Forelimb muscle (tissue), 1 donor: ENCODE results near the gene SPRR1A. TPM values are rescaled to one million over a fixed set of nuclear protein-coding genes. Genes with fewer than 3 reads are reported as not detected.

ENCODE experiments used
- DNase-seq: peaks from one replicate; pipeline ENCODE4 v3.0.0-alpha.2; 2013; ENCODE audit warnings: low read depth
- polyA plus RNA-seq: library from polyadenylated mRNA; unstranded; fragments of 120-200 nt; gene quantifications from one replicate; pipeline ENCODE4 v1.2.1, GENCODE V29; 2013; ENCODE audit not compliant: insufficient read length

SPRR1A gene, protein sequence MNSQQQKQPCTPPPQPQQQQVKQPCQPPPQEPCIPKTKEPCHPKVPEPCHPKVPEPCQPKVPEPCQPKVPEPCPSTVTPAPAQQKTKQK
- not detected for polyA plus RNA-seq

DNA sequence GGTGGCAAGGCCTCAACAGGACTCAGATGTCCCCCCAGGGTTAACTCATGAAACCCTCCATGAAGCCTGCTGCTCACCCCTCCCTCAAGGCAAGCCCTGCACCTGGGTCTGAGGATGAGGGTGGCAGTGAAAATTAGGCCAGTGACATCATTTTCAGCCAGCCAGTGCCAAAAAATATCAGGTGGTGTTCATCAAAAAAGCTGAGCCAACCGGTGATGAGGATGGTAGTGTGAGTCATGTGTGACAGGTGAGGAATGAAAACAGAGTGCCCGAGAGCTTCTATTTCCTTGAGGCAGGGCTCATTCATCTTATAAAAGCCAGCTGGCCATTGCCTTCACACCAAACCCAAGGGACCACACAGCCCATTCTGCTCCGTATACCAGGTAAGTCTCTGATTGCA, at the start of gene SPRR1A:
Gene SPRR1A (plus strand): TSS at position 339 of the 400 bp plus-strand sequence. CDS start 1,150 bp downstream, outside the sequence.
- no peak for DNase-seq

DNA sequence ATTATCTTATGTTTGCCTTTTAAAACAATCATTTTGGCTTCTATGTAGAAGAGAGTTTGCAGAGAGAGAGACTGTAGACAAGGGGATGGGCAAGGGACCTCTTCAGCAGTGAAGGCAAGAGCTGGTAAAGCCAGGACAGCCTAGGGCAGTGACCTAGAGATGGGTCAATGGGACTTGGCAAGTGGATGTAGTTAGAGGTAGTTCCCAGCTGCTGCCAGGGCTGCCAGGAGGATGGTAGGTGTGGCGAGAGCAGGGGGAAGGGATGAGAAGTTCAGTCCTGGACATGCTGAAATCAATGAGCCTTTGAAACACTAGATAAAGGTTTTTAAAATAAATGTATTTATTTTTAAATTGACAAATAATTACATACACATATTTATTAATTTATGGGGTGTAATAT, 43.3 kb upstream of the SPRR1A start:
- no peak for DNase-seq

DNA sequence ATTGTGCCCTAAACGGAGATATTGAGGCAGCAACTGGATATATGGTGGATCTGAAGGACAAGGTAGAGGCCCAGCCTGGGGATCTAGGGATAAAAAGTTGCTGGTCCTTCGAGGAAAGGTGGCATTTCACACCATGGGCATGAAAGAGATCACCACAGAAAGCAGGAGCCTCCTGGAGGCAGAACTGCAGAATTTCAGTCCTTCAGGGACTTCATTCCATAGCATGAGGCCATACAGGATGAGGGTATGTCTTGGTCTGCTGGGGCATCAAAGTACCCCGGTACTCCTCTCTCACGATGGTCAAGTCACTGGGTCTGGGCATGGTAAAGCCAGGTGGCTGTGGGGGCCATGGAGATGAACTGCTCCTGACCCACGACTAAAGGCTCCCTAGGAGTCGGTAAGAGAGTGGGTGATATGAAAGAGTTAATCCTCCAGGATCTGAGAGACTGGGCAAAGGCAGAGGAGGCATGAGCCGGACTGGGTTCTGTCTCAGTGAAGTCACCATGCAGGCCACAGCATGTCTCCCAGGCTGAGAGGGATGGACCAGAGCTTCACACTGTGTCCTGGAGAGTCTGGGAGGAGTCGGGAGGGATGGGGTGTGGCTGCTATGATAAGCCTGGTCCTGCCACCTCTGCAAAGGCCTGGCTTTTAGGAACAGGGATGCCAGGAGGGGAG, 42.7 kb upstream of the SPRR1A start:
- DNase-seq, result no peak

DNA sequence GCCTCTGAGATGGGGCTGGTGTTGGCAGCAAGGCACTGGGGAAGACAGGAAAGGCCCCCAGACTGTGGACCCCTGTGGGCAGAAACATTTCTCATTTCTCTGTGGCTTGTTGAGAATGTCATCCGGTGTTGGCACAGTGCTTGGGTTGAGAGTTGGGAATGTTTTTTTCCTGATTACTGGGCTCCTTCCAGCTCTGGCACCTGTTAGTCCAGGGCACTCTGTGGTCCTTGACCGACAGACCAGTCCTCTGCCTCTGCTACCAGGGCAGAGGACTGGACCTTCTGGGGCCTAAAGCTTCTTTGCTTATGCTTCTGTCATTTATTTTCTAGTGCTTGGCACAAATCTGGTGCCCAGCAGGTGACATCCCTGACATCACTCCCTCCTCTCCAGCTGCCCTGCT, 41.7 kb upstream of the SPRR1A start:
- no peak for DNase-seq

DNA sequence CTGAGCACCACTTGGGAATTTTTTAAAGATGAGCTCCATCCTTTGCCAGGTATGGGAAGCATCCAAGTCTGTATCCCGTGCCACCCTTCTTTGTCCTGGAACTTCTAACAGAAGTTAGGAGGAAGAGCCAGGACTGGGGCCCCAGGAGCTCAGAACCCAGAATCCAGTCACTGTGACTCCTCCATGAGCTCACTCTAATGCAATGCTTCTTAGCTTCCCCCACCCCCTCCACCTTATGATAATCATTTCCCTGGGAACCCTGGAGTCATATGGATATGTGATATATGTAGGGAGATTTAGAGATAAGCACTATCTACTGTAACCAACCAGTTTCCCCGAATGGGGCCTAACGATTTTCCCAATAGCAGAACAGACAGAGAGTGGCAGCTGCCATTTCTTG, 37.6 kb upstream of the SPRR1A start:
- DNase-seq, result no peak

DNA sequence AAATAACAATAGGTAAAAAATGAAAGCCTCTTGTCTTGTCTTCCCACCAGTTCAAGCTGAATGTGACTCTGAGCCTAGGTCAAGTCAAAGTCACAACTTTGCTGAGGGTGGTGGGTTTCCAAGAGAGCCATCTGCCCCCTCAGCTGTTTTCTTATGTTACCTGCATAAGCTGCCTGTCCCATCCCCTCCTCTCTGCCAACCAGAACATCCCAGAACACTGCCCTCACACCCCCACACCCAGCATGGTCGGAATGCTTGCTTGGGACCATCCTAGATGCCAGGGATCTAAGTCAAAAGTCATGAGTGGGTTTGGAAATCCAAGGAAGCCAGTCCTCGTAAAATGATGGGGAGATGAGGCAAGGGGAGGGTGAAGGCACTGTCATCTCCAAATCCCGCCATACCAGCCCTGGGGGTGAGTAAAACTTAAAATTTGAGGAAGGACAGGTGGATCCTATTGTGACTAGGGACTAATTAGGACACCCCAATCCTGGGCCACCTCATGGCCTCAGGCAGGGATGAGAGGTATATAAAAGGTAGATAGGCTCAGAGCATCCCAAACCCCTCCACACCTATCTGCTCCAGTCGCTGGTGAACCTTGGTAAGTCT, 37.1 kb upstream of the SPRR1A start, which contains the start of gene SPRR5:
Gene SPRR5 (plus strand): TSS at position 556 of the 606 bp plus-strand sequence. CDS start 1,349 bp downstream, outside the sequence.
- DNase-seq, result no peak

DNA sequence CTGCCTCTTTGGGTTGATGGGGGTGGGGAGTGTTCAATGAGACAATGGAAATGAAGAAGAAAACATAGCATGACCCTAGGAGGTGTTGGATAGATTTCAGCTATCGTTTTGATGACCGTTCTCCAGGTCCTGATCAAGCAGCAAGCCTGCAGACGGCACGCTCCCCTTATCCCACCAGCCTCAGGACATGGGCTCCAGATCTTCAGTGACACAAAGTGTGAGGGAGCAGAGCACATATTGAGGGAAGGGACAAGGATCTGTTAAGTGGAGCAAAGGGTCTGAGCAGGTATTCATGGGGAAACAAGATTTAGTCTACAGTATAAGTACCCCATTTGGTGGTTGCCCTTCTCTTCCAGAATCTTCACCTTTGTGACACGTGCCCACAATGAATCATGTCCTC, 32.2 kb upstream of the SPRR1A start:
- DNase-seq, result no peak

DNA sequence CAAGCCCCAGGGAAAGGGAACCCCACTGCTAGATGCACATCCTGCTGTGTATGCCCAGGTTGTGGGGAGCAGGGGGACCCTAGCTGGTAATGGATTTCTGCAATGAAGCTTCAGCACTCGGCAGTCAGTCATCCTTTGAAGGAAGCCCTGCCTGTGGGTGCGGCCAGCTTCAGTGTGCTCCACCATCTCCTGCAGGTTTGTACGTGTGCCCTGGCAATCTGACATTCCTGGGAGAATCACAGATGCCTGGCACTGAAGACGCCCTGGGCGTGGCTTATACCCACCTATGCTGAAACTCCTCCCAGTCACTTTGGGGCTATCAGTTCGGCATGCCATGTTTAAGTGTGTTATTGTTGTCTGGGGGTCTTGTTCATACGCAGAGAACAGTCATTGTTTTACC, 30.1 kb upstream of the SPRR1A start:
- DNase-seq, result no peak

DNA sequence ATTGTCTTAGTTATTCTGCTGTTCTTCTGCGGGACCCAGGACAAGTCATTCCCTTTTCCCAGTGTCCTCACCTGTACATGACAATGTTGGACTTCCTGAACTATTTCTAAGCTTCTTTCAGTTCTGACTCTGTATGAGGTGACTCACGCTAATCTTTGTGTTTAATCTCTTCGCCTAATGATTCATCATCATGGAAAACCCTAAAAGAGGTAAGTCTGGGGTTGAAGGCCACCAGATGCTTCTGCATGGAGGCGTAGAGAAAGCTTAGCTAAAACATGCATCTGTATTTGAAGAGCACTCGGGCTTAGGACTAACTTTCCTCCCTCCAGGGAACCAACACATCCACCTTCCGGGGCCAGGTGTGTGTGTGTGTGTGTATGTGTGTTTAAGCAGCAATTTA, 29.4 kb upstream of the SPRR1A start:
- DNase-seq, result no peak

DNA sequence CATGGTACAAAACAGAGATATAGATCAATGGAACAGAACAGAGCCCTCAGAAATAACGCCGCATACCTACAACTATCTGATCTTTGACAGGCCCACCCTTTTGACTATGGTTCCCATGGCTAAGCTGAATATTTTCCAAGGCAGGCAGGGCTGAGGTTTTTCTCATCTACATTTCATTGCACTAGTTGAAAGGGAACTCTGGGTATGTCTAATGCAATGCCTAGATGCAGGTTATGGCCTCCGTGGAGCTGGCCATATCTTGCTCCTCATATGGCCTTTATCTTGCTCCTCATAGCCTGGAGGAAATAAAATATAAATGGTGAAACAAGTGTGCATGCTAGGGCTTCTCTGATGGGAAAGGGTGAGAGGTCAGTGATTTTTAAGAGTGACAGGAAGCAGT, 26.3 kb upstream of the SPRR1A start:
- DNase-seq, result no peak

DNA sequence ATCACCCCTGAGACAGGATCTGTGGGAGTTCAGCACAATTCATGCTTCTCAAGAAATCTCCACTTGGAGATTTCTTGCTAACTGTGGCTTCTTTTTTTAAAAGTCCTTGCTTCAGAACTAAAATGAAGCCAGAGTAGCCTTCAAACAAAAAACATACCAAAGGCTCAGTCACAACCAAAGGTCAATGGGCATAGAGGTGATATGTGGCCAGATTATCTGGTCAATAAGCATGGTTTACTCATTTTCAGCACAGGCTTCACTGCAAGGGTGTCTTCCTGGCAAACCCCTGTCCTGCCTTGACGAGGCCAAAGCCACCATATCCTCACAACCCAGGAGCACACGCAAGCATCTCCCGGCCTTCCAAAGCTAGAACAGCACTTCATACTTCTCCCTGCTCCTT, 24.6 kb upstream of the SPRR1A start:
- DNase-seq, result no peak

DNA sequence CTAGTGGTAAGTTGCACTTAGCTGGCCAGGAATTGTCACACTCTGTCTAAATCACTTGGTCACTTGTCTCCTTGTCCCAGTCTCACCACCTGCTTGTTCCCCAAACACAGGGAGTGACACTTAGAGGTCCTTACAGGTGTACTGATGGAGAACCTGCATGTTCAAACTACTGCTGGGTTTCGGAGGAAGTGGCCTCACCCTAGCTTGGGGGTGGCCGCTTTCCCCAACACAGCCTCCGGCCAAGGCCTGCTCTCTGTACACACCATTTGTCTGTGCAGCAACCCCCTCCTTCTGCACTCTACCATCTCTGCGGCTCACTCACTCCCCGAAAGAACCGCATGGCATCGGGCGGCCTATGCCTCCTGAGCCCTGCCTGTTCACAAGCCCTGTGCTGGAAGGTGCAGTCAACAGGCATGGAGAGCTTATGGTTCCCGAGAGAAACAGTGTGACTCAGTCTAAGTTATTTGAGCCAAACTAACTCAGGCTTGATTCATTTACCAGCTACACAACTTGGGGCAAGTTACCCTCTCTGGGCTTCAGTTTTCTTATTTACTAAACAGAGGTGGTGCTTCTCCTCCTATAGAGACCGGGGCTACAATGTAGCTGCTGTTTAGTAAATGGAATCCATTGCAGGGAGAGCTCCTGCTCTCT, 24.0 kb upstream of the SPRR1A start:
- DNase-seq, result no peak

DNA sequence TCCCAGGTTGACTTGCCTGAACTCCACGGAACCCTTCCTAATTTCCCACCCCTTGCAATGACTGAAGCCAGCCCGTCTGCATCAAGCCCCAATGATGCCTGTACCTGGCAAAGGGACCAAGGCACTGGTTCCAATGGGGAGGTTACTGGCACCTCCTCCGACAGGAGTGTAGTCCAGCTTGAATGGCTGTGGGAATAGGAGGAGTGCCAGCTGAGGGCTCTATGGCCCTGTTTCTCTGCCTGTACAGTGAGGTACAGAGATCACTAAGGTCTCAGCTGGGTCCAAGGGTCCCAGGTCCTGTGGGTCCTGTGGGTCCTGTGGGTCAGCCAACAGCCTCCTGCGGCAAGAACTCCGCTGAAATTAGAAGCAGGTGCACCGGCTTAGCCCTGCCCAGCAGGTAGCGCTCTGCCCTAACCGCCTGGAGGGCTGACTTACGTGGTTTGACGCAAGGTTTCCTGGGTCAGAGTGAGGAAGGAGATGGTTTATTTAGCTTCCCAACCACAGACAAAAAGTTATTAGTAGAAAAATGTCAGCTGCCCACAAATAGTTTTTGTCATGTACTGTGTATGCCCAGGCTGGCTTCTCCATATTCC, 23.3 kb upstream of the SPRR1A start:
- DNase-seq, result no peak

DNA sequence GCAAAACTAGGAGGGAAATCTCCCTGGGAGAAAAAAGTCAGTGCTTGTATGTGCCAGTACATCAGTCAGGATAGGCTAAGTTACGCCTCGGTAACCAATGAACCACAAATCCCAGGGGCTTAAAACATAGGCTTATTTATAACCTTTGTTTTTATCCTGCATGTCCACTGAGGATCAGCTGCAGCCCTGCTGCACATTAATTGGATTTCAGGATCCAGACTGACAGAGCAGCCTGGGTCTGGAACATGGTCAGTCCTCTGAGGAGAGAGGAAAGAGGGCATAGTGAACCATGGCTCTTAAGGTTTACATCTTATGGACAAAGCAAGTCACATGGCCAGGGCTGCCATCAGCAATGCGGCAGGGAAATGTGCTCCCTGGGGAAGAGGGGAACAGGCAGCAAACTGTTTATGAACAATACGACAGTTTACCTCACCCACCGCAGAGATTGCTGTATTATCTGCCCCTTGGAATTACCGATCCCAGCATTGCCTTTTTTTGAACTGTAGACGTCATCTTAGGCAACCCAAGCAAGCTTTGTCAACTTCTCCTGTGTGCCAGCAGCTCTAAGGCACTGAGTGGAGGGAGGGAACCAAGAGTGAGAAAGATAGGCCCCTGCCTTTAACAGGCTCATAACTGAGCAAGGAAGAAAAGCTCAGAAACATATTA, 22.5 kb upstream of the SPRR1A start:
- no peak for DNase-seq

DNA sequence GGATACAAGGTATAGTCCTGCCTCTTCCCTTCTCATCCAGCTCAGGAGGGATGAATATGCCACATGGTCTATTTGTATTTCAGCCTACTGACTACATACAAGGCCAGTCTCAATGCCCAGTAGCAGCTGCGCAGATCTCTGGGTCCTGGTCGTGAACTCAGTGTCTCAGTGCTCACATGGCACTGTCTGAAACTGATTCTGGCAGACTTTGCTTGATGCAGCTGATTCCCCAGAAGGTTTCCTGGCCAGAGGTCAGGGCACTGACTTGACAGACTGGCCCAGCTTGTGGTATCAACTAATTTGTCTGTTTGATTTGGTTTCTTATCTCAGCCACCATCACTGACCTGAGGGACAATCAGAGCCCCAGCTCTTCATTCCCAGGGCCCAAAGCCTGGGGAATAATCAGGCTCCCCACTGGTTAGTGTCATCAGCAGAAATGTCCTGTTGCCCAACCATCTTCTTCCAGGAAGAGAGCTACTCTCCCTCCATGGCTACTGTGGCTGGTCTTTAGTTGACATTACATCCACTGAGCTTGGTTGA, 20.9 kb upstream of the SPRR1A start:
- no peak for DNase-seq

DNA sequence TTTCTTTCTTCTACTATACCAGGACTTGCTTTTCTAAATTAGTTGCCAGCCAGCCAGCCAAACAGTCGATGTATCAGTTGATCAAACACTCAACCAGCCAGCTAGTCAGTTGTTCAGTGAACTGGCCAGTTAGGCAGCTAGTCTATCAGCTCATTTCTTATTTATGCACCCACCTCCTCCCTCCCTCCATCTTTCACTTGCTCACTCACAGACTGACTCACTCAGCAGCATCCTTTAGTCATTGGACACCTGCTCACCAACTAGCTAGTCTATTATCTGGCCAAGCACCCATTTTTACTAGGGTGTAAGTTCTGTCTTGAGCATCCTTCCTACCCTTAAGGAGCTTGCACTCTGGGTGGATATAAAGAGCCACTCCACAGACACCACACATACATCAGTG, 19.3 kb upstream of the SPRR1A start:
- no peak for DNase-seq

DNA sequence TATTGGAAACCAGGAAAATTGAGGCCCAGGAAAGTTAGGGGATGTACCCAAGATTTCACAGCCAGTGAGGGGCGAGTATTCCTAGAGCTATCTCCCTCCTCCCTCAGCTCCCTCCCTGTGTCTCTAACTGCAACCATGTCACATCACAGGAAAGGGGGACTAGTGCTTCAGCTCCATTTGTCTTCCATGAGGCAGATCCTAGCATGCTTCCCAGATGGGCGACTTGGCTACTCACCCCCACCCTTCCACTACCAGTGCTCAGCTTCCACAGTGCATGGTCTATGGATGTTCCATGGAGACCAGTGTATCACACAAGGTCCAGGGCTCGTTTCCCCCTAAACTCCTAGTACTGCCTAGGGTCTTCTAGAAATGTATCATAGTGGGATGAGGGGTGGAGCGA, 18.0 kb upstream of the SPRR1A start:
- DNase-seq, result no peak

DNA sequence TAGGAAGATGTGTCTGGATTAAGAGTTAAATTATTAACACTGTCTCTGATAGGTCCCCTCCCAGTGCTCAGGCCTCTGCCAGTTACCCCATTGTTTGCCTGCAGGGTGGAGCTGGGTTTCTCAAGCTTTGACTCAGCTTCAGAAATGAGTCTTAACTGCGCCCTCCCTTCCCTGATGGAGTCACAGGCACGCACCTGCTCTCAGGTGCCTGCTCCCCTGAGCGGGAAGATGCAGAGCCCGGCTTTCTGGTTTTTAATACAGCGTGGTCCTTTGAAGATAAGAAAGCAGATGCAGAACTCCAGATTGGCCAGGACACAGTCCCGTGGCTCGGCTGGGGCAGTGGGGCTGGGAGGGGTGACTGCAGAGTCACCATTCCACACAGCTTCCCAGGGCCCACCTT, 16.7 kb upstream of the SPRR1A start:
- no peak for DNase-seq

DNA sequence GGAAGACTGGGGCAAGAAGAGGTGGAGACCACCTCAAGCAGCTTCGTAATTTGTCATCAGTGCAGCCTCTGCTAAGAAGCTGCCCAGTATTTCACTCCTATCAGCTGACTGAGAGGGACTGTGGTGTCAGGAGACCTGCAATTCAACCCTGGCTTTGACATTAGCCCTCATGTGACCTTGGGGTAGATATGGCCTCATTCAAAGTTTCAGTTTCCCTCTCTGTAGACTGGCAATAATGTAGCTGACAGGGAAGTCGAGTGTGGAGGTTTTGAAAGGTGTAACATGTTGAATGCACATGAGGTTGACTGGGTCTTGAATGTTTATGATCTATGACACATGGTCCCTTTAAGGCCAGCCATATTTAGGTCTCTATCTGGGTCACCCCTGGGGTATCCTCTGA, 15.6 kb upstream of the SPRR1A start:
- DNase-seq, result no peak

DNA sequence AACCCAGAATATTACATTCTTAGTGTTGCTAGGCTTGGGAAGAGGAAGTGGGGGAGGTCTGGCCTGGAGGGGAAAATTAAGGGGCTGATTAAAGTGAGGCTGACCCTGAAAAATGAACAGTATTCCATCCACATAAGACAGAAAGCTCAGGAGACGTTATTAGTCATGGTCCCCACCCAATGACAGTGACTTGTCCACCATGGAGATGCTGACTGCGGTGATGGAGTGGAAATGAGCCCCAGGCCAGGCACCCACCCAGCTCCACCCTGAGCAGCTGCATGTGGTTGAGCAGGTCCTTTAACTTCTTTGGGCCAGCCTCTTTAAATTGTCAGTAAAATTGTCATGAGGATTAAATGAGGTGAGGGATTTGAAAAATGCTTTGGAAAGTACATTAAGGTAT, 14.8 kb upstream of the SPRR1A start:
- DNase-seq, result no peak

DNA sequence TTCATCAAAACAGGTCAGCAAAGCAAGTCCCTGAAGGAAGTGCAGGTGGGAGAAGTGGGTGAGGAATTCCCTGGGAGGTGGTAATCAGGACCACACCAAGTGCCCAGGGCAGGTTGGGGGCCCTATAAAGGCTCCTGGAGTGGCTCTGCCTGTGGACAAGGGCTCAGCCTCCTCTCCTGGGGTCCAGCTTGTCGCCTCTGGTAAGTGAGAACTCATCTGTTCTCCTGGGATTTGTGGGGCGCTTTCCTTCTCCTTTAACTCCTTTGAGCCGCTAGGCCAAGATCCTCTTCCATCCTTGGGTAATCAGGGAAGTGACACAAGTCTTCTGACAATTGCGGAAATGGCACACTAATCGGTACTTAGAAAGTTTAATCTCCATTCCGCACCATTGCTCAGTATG, 13.4 kb upstream of the SPRR1A start, which contains the start of gene SPRR4:
Gene SPRR4 (plus strand): TSS at position 154 of the 400 bp plus-strand sequence. CDS start 1,243 bp downstream, outside the sequence.
- no peak for DNase-seq
